ENCODE results near the gene B4GALT1. TPM values are rescaled to one million over a fixed set of nuclear protein-coding genes. Genes with fewer than 3 reads are reported as not detected.

Gene B4GALT1
- polyA plus RNA-seq, 1 donor (not counting 4 experiments of a cell fraction or from before 2014, with no cell fraction given): 55.1 TPM

DNA sequence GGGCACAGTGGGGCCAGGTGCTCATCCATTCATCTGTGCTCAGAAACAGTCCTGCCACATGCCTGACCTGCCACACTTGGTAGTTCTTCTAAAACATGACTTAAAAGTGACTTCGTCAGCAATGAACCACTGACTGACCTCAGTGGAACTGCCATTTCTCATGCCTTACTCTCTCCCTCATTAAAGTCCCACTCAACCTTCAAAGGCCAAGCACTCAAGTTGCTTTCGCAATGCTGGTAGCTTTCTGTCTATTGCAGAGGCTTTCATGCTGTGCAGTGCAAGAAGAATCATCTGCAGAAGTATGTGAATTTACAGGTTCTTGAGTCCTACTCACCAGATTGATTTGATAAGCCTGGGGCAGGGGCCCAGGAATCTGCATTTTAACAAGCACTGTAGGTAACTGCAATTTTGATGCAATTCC lies 23.9 kb downstream of the B4GALT1 start:
- DNase-seq (ENCODE audit: low read depth, low spot score): no peak
- no peak overlapping the region for H3K4me2 ChIP-seq (ENCODE audit: control insufficient read depth, extremely low read depth, insufficient read depth, low read depth, low read length)
- H3K4me3 ChIP-seq (ENCODE audit: control insufficient read depth in 2 of 3, extremely low read depth in 1 of 3, insufficient read depth in 2 of 3, low read depth in 1 of 3, low read length in 3 of 3): no peak overlapping the region
- peaks cover 6 to 7% of the 10 kb centered on the region in 2 experiments for H3K36me3 ChIP-seq (ENCODE audit: control insufficient read depth in 2 of 2, extremely low read depth in 1 of 2, insufficient read depth in 2 of 2, low read length in 2 of 2)
- H3K27me3 ChIP-seq (ENCODE audit: control insufficient read depth, extremely low read depth, insufficient read depth, low read length): no peaks in the 10 kb centered on the region
- dilution Hi-C loops (cut with MboI; ENCODE audit: extremely low pct_ligation_motif_present, low sequenced_read_pairs): no loop called here
- H2AFZ ChIP-seq (ENCODE audit: control insufficient read depth, low read length): no peak overlapping the region
- H3K27ac ChIP-seq (ENCODE audit: control insufficient read depth, insufficient read depth, low read length): no peak overlapping the region
- H3K79me2 ChIP-seq (ENCODE audit: control insufficient read depth, insufficient read depth, low read length): peaks cover 91% of the 10 kb centered on the region
- peaks cover 7% of the 10 kb centered on the region for H3K9me1 ChIP-seq (ENCODE audit: control insufficient read depth, extremely low read depth, insufficient read depth, low read length)
- no peak for FAIRE-seq
- H3K9me3 ChIP-seq (ENCODE audit: control insufficient read depth, low read depth, low read length): no peaks in the 10 kb centered on the region
- H4K20me1 ChIP-seq (ENCODE audit: control insufficient read depth, extremely low read depth, insufficient read depth, low read length): peaks cover 16% of the 10 kb centered on the region
- H3K9ac ChIP-seq (ENCODE audit: control insufficient read depth, extremely low read depth, insufficient read depth, low read length): no peak overlapping the region
- H3K4me1 ChIP-seq (ENCODE audit: control insufficient read depth, extremely low read depth, insufficient read depth, low read length): peaks cover 17% of the 10 kb centered on the region
- TF ChIP-seq, protein P1, sequence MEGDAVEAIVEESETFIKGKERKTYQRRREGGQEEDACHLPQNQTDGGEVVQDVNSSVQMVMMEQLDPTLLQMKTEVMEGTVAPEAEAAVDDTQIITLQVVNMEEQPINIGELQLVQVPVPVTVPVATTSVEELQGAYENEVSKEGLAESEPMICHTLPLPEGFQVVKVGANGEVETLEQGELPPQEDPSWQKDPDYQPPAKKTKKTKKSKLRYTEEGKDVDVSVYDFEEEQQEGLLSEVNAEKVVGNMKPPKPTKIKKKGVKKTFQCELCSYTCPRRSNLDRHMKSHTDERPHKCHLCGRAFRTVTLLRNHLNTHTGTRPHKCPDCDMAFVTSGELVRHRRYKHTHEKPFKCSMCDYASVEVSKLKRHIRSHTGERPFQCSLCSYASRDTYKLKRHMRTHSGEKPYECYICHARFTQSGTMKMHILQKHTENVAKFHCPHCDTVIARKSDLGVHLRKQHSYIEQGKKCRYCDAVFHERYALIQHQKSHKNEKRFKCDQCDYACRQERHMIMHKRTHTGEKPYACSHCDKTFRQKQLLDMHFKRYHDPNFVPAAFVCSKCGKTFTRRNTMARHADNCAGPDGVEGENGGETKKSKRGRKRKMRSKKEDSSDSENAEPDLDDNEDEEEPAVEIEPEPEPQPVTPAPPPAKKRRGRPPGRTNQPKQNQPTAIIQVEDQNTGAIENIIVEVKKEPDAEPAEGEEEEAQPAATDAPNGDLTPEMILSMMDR (optimal IDR thresholded peaks at IDR 0.05 in 1 of 3, IDR thresholded peaks at IDR 0.05 in 1 of 3, conservative IDR thresholded peaks at IDR 0.05 in 1 of 3; ENCODE audit: extremely low read depth in 1 of 3, insufficient read depth in 2 of 3, low read length in 3 of 3): no peak
- no peak for TF ChIP-seq EZH2 (IDR thresholded peaks at IDR 0.05; ENCODE audit: low read length)

DNA sequence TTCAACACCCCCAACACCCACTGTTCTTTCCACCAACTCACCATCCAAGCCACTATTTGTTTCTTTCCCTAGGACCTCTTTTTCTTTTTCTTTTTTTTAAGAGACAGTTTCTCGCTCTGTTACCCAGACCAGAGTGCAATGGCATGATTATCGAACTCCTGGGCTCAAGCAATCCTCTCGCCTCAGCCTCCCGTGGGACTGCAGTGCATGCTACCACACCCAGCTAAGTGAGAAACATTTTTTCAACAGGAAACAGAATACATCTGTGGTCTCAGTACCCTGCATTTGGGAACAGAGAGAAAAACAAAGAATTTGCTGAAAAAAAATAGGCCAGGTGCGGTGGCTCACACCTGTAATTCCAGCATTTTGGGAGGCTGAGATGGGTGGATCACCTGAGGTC lies 24.6 kb downstream of the B4GALT1 start:
- H3K4me1 ChIP-seq (ENCODE audit: control insufficient read depth, extremely low read depth, insufficient read depth, low read length): peaks cover 17% of the 10 kb centered on the region
- H2AFZ ChIP-seq (ENCODE audit: control insufficient read depth, low read length): no peak overlapping the region
- dilution Hi-C loops (cut with MboI; ENCODE audit: extremely low pct_ligation_motif_present, low sequenced_read_pairs): no loop called here
- TF ChIP-seq, protein P1 (optimal IDR thresholded peaks at IDR 0.05 in 1 of 3, IDR thresholded peaks at IDR 0.05 in 1 of 3, conservative IDR thresholded peaks at IDR 0.05 in 1 of 3; ENCODE audit: extremely low read depth in 1 of 3, insufficient read depth in 2 of 3, low read length in 3 of 3): no peak
- no peak for TF ChIP-seq EZH2 (IDR thresholded peaks at IDR 0.05; ENCODE audit: low read length)
- peaks cover 6 to 7% of the 10 kb centered on the region in 2 experiments for H3K36me3 ChIP-seq (ENCODE audit: control insufficient read depth in 2 of 2, extremely low read depth in 1 of 2, insufficient read depth in 2 of 2, low read length in 2 of 2)
- H3K79me2 ChIP-seq (ENCODE audit: control insufficient read depth, insufficient read depth, low read length): peaks cover 91% of the 10 kb centered on the region
- no peaks in the 10 kb centered on the region for H3K27me3 ChIP-seq (ENCODE audit: control insufficient read depth, extremely low read depth, insufficient read depth, low read length)
- no peak for FAIRE-seq
- H3K4me3 ChIP-seq (ENCODE audit: control insufficient read depth in 2 of 3, extremely low read depth in 1 of 3, insufficient read depth in 2 of 3, low read depth in 1 of 3, low read length in 3 of 3): no peak overlapping the region
- no peak overlapping the region for H3K9ac ChIP-seq (ENCODE audit: control insufficient read depth, extremely low read depth, insufficient read depth, low read length)
- no peak overlapping the region for H3K4me2 ChIP-seq (ENCODE audit: control insufficient read depth, extremely low read depth, insufficient read depth, low read depth, low read length)
- H3K27ac ChIP-seq (ENCODE audit: control insufficient read depth, insufficient read depth, low read length): no peak overlapping the region
- H3K9me3 ChIP-seq (ENCODE audit: control insufficient read depth, low read depth, low read length): no peaks in the 10 kb centered on the region
- no peak for DNase-seq (ENCODE audit: low read depth, low spot score)
- peaks cover 7% of the 10 kb centered on the region for H3K9me1 ChIP-seq (ENCODE audit: control insufficient read depth, extremely low read depth, insufficient read depth, low read length)
- H4K20me1 ChIP-seq (ENCODE audit: control insufficient read depth, extremely low read depth, insufficient read depth, low read length): peaks cover 17% of the 10 kb centered on the region

Data from keratinocyte (primary cell).